Measurements from ENCODE around the gene CCL19.
"Not testable (repeated sequence)": the region's sequence is repeated elsewhere in the genome, so short reads cannot be mapped to it uniquely, and the experiment has no call there.

The CCL19 gene

GRCh38 chr9:34690983-34691935 is at the start of gene CCL19:
Gene CCL19, minus strand, starts transcription at chr9:34691276. Its CDS starts 137 bp downstream, at chr9:34691139.
- no peak for DNase-seq

GRCh38 chr9:34740176-34740575 is 49.1 kb upstream of the CCL19 start:
- DNase-seq, result not testable (repeated sequence)

GRCh38 chr9:34737677-34738260 is 46.7 kb upstream of the CCL19 start:
- no peak for DNase-seq

GRCh38 chr9:34734720-34735119 is 43.6 kb upstream of the CCL19 start:
- DNase-seq, result no peak

- no peak for DNase-seq
Measured at GRCh38 chr9:34732886-34733285, 41.8 kb upstream of the CCL19 start.

GRCh38 chr9:34732478-34732877 is 41.4 kb upstream of the CCL19 start:
- no peak for DNase-seq

GRCh38 chr9:34723141-34723540 is 32.1 kb upstream of the CCL19 start:
- DNase-seq, result no peak

- DNase-seq, result not testable (repeated sequence)
Measured at GRCh38 chr9:34719769-34720025, 28.6 kb upstream of the CCL19 start.

- DNase-seq, result no peak
Measured at GRCh38 chr9:34719021-34719768, 28.1 kb upstream of the CCL19 start.

- no peak for DNase-seq
Measured at GRCh38 chr9:34717996-34718614, 27.0 kb upstream of the CCL19 start.

GRCh38 chr9:34716711-34717110 is 25.6 kb upstream of the CCL19 start:
- peak; percentile 33 for DNase-seq

- DNase-seq, result no peak
Measured at GRCh38 chr9:34715639-34716215, 24.7 kb upstream of the CCL19 start.

- DNase-seq, result no peak
Measured at GRCh38 chr9:34714007-34714406, 22.9 kb upstream of the CCL19 start.

- DNase-seq, result no peak
Measured at GRCh38 chr9:34712140-34712539, 21.1 kb upstream of the CCL19 start.

- DNase-seq, result no peak
Measured at GRCh38 chr9:34710023-34710422, 18.9 kb upstream of the CCL19 start, which contains the start of gene CCL21. Gene CCL21, minus strand, starts transcription at chr9:34710136. Its CDS starts 70 bp downstream, at chr9:34710066.

- no peak for DNase-seq
Measured at GRCh38 chr9:34709196-34709978, 18.3 kb upstream of the CCL19 start.

- no peak for DNase-seq
Measured at GRCh38 chr9:34707130-34707529, 16.1 kb upstream of the CCL19 start.

- DNase-seq, result peak; percentile 75
Measured at GRCh38 chr9:34701769-34702736, 11.0 kb upstream of the CCL19 start.

GRCh38 chr9:34701023-34701768 is 10.1 kb upstream of the CCL19 start:
- peak; percentile 76 for DNase-seq

- DNase-seq, result no peak
Measured at GRCh38 chr9:34694811-34695210, 3.7 kb upstream of the CCL19 start.
